Activated CD8-positive, alpha-beta T cell treated with anti-CD3 and anti-CD28 coated beads for 36 hours (primary cell): ENCODE results near the gene RPL12. TPM values are rescaled to one million over a fixed set of nuclear protein-coding genes. Genes with fewer than 3 reads are reported as not detected.
A peak's percentile ranks its signal among the peaks of the same experiment; 100 is the strongest.

Experiments
- ATAC-seq: fragments of 200-7000 bp; cut with Tn5 transposase; one replicate; pipeline ENCODE4 v1.10.0; 2021; ENCODE audit warnings: mild to moderate bottlenecking, moderate library complexity
- CTCF ChIA-PET: fragments of 350-600 bp; sonication (Branson Sonifier 250); formaldehyde crosslinking; loops from one replicate; lab custom pipeline; 2021; ENCODE audit warnings: antibody characterized with exemption; lab: Charles Lee
- POLR2A ChIA-PET: fragments of 350-600 bp; sonication (Branson Sonifier 250); formaldehyde crosslinking; loops from one replicate; lab custom pipeline; 2021; ENCODE audit warnings: antibody characterized with exemption; lab: Charles Lee
- DNase-seq: peaks from one replicate; pipeline ENCODE4 v3.0.0-alpha.2; 2020
- H3K27ac Mint-ChIP-seq: one replicate; pipeline ENCODE4 v1.8.0; 2021; ENCODE audit warnings: mild to moderate bottlenecking, mixed read lengths
- H3K27me3 Mint-ChIP-seq: one replicate; pipeline ENCODE4 v1.8.0; 2021; ENCODE audit warnings: mixed read lengths
- H3K36me3 Mint-ChIP-seq: one replicate; pipeline ENCODE4 v1.8.0; 2021; ENCODE audit warnings: low read depth, mixed read lengths
- H3K4me1 Mint-ChIP-seq: one replicate; pipeline ENCODE4 v1.8.0; 2021; ENCODE audit warnings: low read depth, mixed read lengths
- H3K4me3 Mint-ChIP-seq: one replicate; pipeline ENCODE4 v1.8.0; 2021; ENCODE audit warnings: mild to moderate bottlenecking, moderate library complexity, mixed read lengths
- H3K9me3 Mint-ChIP-seq: one replicate; pipeline ENCODE4 v1.8.0; 2021; ENCODE audit warnings: mixed read lengths
- intact Hi-C: fragments of 100-400 bp; cut with micrococcal nuclease; formaldehyde crosslinking; loops from one replicate; pipeline ENCODE4 v1.10.0; 2022
- total RNA-seq, 2 experiments: library from RNA; stranded (reverse); gene quantifications; one replicate each; pipeline ENCODE4 v1.2.3, GENCODE V29; 2021
- TF ChIP-seq, protein P1 (sequence below): fragments of 200-600 bp; IDR thresholded peaks from one replicate; pipeline ENCODE4 v1.8.0; 2022; ENCODE audit warnings: antibody characterized with exemption, mild to moderate bottlenecking

Gene RPL12
- total RNA-seq, 2 experiments from 2014 or later = 2,353 to 2,364 TPM

DNA sequence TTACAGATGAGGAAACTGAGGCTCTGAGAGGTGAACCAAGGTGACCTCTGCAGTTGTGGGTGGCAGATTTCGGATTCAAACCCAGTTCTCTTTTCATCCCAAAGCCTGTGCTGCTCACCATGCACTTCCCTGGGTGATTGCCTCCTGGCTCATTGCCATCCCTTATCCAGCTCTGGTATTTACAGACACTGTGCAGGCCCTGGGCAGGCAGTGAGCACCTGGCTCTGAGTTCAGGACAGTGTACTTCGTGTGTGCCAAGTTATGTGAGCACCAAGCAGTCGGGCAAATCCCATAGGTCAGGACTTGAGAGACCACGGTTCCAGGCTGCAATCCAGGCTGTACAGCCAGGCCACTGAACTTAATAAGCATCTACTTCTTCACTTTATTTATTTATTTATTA is 1.5 kb upstream of the RPL12 start:
- ATAC-seq (no peak), DNase-seq (no peak)
- TF ChIP-seq, protein P1, sequence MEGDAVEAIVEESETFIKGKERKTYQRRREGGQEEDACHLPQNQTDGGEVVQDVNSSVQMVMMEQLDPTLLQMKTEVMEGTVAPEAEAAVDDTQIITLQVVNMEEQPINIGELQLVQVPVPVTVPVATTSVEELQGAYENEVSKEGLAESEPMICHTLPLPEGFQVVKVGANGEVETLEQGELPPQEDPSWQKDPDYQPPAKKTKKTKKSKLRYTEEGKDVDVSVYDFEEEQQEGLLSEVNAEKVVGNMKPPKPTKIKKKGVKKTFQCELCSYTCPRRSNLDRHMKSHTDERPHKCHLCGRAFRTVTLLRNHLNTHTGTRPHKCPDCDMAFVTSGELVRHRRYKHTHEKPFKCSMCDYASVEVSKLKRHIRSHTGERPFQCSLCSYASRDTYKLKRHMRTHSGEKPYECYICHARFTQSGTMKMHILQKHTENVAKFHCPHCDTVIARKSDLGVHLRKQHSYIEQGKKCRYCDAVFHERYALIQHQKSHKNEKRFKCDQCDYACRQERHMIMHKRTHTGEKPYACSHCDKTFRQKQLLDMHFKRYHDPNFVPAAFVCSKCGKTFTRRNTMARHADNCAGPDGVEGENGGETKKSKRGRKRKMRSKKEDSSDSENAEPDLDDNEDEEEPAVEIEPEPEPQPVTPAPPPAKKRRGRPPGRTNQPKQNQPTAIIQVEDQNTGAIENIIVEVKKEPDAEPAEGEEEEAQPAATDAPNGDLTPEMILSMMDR = no peak
- POLR2A ChIA-PET = interaction anchor here (0.6 to 4.2 kb wide), 4 partner anchors 13 to 251 kb away, joined by 3 to 52 read pairs (median 3); partner anchors contain the start of gene ZNF79
- Mint-ChIP-seq H3K4me1 (peaks cover 28% of the 10 kb centered on the region), H3K36me3 (peaks cover 51% of the 10 kb centered on the region), H3K9me3 (no peaks in the 10 kb centered on the region), H3K27me3 (no peaks in the 10 kb centered on the region), H3K27ac (no peak overlapping the region), H3K4me3 (peak overlapping the region; percentile 91)
- CTCF ChIA-PET = no interaction called here
- intact Hi-C loops = no loop called here

DNA sequence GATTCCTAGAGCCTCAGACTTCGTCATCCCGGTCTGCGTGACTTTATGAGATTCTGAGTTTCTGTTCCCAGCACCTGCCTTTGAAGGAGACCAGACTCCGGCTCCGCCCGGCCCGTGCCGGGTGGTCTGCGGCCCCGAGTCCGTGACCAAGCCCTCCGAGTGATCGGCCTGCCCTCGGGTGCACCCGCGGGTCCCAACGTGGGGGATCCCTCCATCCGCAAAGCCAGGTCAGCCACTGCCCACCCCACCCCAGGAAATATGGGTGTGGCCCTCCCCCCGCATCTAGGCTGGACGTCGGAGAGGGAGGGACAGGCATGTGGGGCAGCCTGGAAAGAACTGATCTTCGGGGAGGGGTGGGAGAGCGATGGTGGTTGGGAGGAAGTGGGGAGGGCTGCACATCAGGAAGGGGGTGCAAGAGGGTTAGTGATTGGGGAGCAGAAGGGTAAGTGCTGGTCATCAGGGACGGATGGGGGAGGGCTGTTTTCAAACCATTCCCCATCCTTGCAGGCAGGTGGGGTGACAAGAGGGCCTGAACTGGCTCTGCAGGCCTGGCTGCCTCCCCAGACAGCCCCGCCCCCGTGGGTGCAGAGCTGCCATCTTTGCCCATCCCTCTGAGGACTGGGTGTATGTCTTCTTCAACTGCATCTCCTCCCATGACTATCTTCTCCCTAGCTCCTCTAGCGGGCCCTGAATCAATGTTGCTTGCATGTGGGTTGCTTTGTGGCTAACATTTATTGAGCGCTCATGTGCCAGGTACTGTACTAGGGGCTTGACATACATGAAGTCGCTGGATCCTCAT is 851 bp upstream of the RPL12 start:
- H3K36me3 Mint-ChIP-seq = peaks cover 55% of the 10 kb centered on the region
- TF ChIP-seq, protein P1 = no peak
- peak overlapping the region; percentile 94 for H3K27ac Mint-ChIP-seq
- intact Hi-C loops = no loop called here
- ATAC-seq = peak; percentile 60
- H3K9me3 Mint-ChIP-seq = no peaks in the 10 kb centered on the region
- ChIA-PET POLR2A (interaction anchor here (0.6 to 4.2 kb wide), 35 partner anchors 9 to 643 kb away, joined by 3 to 52 read pairs (median 5); partner anchors contain the start of genes SH2D3C, SLC2A8 and ZNF79), CTCF (interaction anchor here (0.9 kb wide), 1 partner anchor 228 kb away, joined by 3 read pairs; no protein-coding TSS in a partner anchor)
- peak; percentile 73 for DNase-seq
- no peaks in the 10 kb centered on the region for H3K27me3 Mint-ChIP-seq
- peaks cover 32% of the 10 kb centered on the region for H3K4me1 Mint-ChIP-seq
- peak overlapping the region; percentile 91 for H3K4me3 Mint-ChIP-seq

DNA sequence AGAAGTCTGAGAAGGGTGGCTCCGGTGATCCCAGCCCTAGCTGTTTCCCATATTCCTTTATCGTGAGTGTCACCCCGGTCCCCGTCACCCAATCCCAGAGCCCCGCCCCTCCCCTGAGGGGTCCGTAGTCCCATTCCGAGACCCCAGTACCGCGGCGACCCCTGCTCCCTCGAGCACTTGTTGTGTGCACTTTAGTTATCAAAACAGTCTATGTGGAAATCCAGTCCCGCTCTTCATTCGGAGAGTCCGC is 327 bp upstream of the RPL12 start:
- peaks cover 36% of the 10 kb centered on the region for H3K4me1 Mint-ChIP-seq

DNA sequence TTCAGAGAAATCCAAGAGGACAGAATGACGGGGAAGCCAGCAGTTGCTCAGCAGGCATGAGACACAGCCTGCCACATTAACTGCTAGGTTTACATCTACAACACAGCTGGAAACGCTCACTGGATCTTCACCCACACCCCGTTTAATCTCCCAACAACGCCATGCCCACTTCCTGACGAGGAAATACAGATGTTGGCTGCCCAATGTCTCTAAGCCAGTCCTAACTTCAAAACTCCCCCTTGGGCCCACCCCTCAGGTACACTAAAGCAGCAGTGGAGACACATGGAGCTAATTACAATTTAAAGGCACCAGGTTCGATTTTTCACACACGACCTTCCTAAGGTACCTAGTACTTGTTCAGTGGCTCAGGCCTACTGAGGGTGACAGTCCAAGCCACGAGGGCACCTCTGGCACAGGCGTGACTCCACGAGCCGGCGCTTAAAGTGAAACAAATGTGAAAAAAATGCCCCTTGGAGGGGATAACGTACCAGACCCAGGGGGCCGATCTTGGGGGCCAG is 904 bp downstream of the RPL12 start:
- no peak for ATAC-seq
- Mint-ChIP-seq H3K27me3 (no peaks in the 10 kb centered on the region), H3K4me3 (peak overlapping the region; percentile 91), H3K36me3 (peaks cover 68% of the 10 kb centered on the region), H3K9me3 (peaks cover 3% of the 10 kb centered on the region), H3K4me1 (peaks cover 39% of the 10 kb centered on the region), H3K27ac (peak overlapping the region; percentile 94)
- POLR2A ChIA-PET = interaction anchor here (0.6 to 4.2 kb wide), 40 partner anchors 10 to 1625 kb away, joined by 3 to 52 read pairs (median 5); partner anchors contain the start of genes CDK9, EEIG1, SH2D3C and SLC2A8
- no peak for DNase-seq
- TF ChIP-seq, protein P1 = no peak
- CTCF ChIA-PET = interaction anchor here (1.3 kb wide), 1 partner anchor 27 kb away, joined by 6 read pairs; the partner anchor contains the start of gene ZNF79
- intact Hi-C loops = no loop called here

More for the DNA sequence above, 327 bp upstream of the RPL12 start:
- DNase-seq (no peak), ATAC-seq (no peak)
- Mint-ChIP-seq H3K4me3 (peak overlapping the region; percentile 91), H3K9me3 (no peaks in the 10 kb centered on the region), H3K27ac (peak overlapping the region; percentile 94), H3K36me3 (peaks cover 60% of the 10 kb centered on the region), H3K27me3 (no peaks in the 10 kb centered on the region)
- ChIA-PET POLR2A (interaction anchor here (0.6 to 4.2 kb wide), 40 partner anchors 9 to 643 kb away, joined by 3 to 52 read pairs (median 4); partner anchors contain the start of genes CDK9, SH2D3C, SLC2A8 and ZNF79), CTCF (interaction anchor here (0.9 kb wide), 1 partner anchor 227 kb away, joined by 3 read pairs; no protein-coding TSS in a partner anchor)
- TF ChIP-seq, protein P1 = no peak
- intact Hi-C loops = no loop called here
